ENCODE results near the gene PEF1.
A peak's percentile ranks its signal among the peaks of the same experiment; 100 is the strongest.

PEF1 gene

DNA sequence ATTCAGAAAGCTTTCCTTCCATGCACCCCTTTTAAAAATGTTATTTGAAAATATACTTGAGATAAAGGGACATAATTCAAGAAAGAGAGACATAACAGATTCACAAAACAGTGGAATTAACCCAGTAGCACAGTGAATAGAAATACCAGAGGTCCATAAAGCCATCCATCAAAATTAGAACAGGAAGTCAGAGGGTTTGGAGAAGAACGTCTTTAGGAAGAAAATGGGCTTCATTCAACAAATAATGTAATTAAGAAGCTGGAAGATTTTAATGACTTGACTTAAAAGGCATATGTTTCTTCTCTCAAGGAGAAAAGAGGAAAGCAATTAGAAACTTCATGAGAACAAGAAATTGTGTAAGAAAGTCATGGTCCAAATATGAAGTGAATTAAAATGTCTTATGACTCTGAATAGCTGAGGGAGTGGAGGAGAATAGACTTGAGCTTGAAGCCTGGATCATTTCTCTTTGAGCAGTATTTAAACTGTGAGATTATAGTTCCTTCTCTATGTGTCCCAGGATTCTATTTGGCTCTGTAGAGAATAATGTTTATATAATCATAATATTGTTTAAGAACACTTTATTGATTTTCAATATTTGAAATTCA, 35.1 kb downstream of the PEF1 start:
- Histone ChIP-seq H3K27me3 (replicated peaks; ENCODE audit: control insufficient read depth, insufficient read depth, low read length) (no peaks in the 10 kb centered on the region), H3K36me3 (ENCODE audit: control insufficient read depth, insufficient read depth, low read length) (no peaks in the 10 kb centered on the region), H3K4me3 (replicated peaks; ENCODE audit: low read depth, low read length) (no peak overlapping the region)
- TF ChIP-seq, protein P1, sequence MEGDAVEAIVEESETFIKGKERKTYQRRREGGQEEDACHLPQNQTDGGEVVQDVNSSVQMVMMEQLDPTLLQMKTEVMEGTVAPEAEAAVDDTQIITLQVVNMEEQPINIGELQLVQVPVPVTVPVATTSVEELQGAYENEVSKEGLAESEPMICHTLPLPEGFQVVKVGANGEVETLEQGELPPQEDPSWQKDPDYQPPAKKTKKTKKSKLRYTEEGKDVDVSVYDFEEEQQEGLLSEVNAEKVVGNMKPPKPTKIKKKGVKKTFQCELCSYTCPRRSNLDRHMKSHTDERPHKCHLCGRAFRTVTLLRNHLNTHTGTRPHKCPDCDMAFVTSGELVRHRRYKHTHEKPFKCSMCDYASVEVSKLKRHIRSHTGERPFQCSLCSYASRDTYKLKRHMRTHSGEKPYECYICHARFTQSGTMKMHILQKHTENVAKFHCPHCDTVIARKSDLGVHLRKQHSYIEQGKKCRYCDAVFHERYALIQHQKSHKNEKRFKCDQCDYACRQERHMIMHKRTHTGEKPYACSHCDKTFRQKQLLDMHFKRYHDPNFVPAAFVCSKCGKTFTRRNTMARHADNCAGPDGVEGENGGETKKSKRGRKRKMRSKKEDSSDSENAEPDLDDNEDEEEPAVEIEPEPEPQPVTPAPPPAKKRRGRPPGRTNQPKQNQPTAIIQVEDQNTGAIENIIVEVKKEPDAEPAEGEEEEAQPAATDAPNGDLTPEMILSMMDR (IDR thresholded peaks at IDR 0.05; ENCODE audit: insufficient read depth, low read length, poor library complexity, severe bottlenecking): no peak
- DNase-seq (ENCODE audit: extremely low read depth, insufficient read length): no peak

DNA sequence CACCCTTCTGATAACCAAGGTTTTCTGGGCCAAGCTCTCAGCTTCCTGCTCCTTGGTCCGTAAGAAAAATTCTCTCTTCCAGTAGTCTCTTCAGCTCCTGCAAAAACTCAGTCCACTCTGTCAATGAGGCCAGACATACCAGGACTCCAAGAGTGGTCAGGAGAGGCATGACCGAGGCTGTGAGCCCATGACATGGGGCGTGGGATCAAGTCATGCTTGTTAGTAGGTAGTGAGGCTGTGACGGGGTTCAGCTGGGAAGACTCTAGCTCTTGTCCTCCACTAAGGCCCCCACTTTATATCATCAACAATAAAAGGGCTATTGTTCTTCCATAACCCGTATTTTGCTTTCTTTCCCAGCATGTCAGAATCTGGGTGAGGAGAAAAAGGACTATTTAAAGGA, 37.3 kb downstream of the PEF1 start:
- Histone ChIP-seq H3K36me3 (ENCODE audit: control insufficient read depth, insufficient read depth, low read length) (no peaks in the 10 kb centered on the region), H3K27me3 (replicated peaks; ENCODE audit: control insufficient read depth, insufficient read depth, low read length) (no peaks in the 10 kb centered on the region), H3K4me3 (replicated peaks; ENCODE audit: low read depth, low read length) (no peak overlapping the region)
- DNase-seq (ENCODE audit: extremely low read depth, insufficient read length): no peak
- TF ChIP-seq, protein P1 (IDR thresholded peaks at IDR 0.05; ENCODE audit: insufficient read depth, low read length, poor library complexity, severe bottlenecking): no peak

DNA sequence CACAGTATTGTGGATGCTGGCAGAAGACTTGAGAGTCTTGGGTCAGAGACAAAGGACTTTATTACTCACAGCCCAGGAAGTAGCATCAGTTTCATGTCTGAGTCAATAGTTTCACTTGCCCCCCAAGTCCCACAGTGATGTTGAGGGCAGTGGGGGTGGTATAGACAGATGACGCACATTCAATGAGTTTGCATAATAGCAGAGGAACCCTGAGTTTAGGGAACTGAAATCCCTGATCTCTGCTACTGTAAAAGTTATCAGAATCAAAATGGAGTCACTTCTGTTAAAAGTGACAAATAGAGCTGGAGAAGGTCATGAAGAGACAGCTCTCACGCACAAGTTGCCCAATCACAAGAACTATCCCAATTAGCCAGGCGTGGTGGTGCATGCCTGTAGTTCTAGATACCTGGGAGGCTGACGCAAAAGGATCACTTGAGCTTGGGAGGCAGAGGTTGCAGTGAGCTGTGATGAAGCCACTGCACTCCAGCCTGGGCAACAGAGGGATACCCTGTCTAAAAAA, 38.7 kb downstream of the PEF1 start:
- H3K27me3 ChIP-seq (replicated peaks; ENCODE audit: control insufficient read depth, insufficient read depth, low read length): no peaks in the 10 kb centered on the region
- no peaks in the 10 kb centered on the region for H3K36me3 ChIP-seq (ENCODE audit: control insufficient read depth, insufficient read depth, low read length)
- TF ChIP-seq, protein P1 (IDR thresholded peaks at IDR 0.05; ENCODE audit: insufficient read depth, low read length, poor library complexity, severe bottlenecking): no peak
- H3K4me3 ChIP-seq (replicated peaks; ENCODE audit: low read depth, low read length): no peak overlapping the region
- peak; percentile 78 for DNase-seq (ENCODE audit: extremely low read depth, insufficient read length)

DNA sequence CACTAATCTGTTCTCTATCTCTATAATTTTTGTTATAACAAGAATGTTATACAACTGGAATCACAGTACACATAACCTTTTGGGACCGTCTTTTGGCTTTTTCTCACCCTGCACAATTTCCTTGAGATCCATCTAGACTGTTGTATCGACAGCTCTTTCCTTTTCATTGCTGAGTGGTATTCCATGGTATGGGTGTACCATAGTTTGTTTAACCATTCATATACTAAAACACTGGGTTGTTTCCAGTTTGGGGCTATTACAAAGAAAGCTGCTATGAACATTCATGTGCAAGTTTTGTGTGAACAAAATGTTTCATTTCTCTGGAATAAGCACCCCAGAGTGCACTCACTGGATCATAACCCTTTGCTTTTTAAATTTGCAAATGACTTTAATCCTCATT, 42.6 kb downstream of the PEF1 start:
- Histone ChIP-seq H3K4me3 (replicated peaks; ENCODE audit: low read depth, low read length) (no peak overlapping the region), H3K36me3 (ENCODE audit: control insufficient read depth, insufficient read depth, low read length) (no peaks in the 10 kb centered on the region), H3K27me3 (replicated peaks; ENCODE audit: control insufficient read depth, insufficient read depth, low read length) (no peaks in the 10 kb centered on the region)
- no peak for DNase-seq (ENCODE audit: extremely low read depth, insufficient read length)
- TF ChIP-seq, protein P1 (IDR thresholded peaks at IDR 0.05; ENCODE audit: insufficient read depth, low read length, poor library complexity, severe bottlenecking): no peak

DNA sequence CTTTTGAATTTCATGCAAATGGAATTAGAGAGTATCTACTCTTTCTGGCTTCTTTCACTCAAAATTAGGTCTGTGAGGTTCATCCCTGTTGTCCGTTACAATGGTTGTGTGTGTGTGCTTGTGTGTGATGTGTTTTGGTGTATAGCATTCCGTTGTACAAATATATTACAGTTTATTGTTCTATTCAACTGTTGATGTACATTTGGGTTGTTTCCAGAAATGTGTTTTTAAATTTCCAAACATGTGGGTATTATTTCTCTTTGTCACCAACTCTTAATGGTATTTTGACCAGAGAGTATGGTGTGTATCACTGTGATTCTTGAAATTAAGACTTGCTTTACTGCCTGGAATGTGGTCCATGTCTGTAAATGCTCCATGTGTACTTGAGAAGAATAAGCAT, 44.0 kb downstream of the PEF1 start:
- TF ChIP-seq, protein P1 (IDR thresholded peaks at IDR 0.05; ENCODE audit: insufficient read depth, low read length, poor library complexity, severe bottlenecking): no peak
- H3K27me3 ChIP-seq (replicated peaks; ENCODE audit: control insufficient read depth, insufficient read depth, low read length): no peaks in the 10 kb centered on the region
- no peak for DNase-seq (ENCODE audit: extremely low read depth, insufficient read length)
- no peak overlapping the region for H3K4me3 ChIP-seq (replicated peaks; ENCODE audit: low read depth, low read length)
- no peaks in the 10 kb centered on the region for H3K36me3 ChIP-seq (ENCODE audit: control insufficient read depth, insufficient read depth, low read length)

DNA sequence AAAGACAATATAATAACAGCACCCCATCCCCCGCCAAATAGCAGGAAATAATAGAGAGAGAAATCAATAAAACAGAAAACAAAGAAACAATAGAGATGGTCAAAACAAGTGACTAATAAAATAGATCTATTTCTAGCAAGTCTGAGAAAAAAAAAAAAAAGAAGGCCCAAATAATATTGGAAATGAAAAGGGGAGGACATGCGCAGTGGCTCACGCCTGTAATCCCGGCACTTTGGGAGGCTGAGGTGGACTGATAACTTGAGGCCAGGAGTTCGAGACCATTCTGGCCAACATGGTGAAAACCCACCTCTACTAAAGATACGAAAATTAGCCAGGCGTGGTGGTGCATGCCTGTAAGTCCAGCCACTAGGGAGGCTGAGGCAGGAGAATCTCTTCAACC, 45.7 kb downstream of the PEF1 start:
- TF ChIP-seq, protein P1 (IDR thresholded peaks at IDR 0.05; ENCODE audit: insufficient read depth, low read length, poor library complexity, severe bottlenecking): no peak
- Histone ChIP-seq H3K36me3 (ENCODE audit: control insufficient read depth, insufficient read depth, low read length) (no peaks in the 10 kb centered on the region), H3K27me3 (replicated peaks; ENCODE audit: control insufficient read depth, insufficient read depth, low read length) (no peaks in the 10 kb centered on the region), H3K4me3 (replicated peaks; ENCODE audit: low read depth, low read length) (no peak overlapping the region)
- DNase-seq (ENCODE audit: extremely low read depth, insufficient read length): no peak

Data from GM06990 (cell line).